Measurements from ENCODE around the gene VPS26A. TPM values are rescaled to one million over a fixed set of nuclear protein-coding genes. Genes with fewer than 3 reads are reported as not detected.

VPS26A gene
- total RNA-seq, 1 experiment from 2014 or later: 37.4 TPM

DNA sequence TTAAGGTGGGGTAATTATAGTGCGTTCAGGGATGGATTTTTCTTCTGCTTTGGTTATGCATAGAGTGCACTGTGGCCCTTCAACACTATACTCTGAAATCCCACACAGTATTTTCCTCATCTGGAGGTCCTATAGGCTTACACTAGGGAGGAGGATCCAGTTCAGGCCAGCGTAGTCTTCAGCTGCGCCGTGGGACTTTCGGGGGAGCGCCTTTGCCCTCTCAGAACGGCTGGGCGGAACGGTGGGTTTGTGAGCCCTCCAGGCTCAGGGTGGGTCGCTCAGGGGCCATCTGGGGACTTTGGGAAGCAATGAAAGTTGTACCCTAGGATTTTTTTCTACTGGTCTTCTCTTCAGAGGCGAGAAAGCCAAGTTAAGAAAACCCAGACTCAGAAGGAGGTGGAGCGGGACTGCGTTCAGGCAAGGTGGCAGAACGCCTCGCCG lies 652 bp upstream of the VPS26A start (continued):
- TF ChIP-seq, protein P1, sequence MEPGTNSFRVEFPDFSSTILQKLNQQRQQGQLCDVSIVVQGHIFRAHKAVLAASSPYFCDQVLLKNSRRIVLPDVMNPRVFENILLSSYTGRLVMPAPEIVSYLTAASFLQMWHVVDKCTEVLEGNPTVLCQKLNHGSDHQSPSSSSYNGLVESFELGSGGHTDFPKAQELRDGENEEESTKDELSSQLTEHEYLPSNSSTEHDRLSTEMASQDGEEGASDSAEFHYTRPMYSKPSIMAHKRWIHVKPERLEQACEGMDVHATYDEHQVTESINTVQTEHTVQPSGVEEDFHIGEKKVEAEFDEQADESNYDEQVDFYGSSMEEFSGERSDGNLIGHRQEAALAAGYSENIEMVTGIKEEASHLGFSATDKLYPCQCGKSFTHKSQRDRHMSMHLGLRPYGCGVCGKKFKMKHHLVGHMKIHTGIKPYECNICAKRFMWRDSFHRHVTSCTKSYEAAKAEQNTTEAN (CRISPR knock-in tag; IDR thresholded peaks at IDR 0.05): no peak
- TF ChIP-seq OVOL2 (CRISPR knock-in tag; IDR thresholded peaks at IDR 0.05; ENCODE audit: borderline replicate concordance) (no peak), NFE2L1 (CRISPR knock-in tag; IDR thresholded peaks at IDR 0.05) (no peak), ESRRA (CRISPR knock-in tag; IDR thresholded peaks at IDR 0.05; ENCODE audit: borderline replicate concordance) (no peak)
- TF ChIP-seq, protein P2, sequence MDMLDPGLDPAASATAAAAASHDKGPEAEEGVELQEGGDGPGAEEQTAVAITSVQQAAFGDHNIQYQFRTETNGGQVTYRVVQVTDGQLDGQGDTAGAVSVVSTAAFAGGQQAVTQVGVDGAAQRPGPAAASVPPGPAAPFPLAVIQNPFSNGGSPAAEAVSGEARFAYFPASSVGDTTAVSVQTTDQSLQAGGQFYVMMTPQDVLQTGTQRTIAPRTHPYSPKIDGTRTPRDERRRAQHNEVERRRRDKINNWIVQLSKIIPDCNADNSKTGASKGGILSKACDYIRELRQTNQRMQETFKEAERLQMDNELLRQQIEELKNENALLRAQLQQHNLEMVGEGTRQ (CRISPR knock-in tag; IDR thresholded peaks at IDR 0.05): no peak

DNA sequence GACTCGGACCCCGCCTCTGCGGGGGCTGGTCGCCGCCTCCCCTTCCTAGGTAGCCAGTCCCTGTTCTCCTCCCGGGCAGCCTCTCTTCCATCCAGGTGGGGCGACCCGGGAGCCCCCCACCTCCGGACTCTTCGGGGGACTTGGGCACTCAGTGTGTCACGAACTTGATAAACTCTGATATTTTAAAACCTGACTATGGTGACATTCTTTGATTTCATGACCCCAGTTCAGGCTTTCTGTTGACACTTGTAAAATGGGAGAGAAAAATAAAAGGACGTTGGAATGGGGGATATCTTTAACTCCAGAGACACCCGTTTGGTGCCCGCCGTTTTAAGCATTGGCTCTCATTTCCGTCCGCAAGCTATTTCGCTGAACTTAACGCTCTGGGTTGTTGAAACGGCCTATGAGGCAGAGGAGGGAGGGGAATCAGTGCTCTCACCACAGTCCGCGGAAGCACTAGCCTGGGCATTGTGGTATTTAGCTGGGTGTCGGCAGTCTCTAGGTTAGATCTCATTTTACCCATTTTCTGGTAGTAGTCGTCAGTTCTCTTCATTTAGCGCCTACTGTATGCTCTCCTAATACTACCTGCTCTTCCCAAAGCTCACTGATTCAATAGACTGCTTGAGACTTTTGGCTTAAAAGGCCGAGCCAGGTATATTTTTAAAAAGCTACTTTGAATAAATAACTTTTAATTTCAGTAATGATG lies 738 bp downstream of the VPS26A start:
- no peaks in the 10 kb centered on the region for H3K27me3 Mint-ChIP-seq (ENCODE audit: low read depth)
- H3K4me3 Mint-ChIP-seq: peak overlapping the region; percentile 95
- ChIA-PET CTCF (interaction anchor here (0.6 kb wide), 3 partner anchors 17 to 32 kb away, joined by 3 read pairs; no protein-coding TSS in a partner anchor), POLR2A (no interaction called here)
- DNase-seq (ENCODE audit: low spot score): peak; percentile 28
- H3K4me1 Mint-ChIP-seq: peaks cover 19% of the 10 kb centered on the region
- no peaks in the 10 kb centered on the region for H3K36me3 Mint-ChIP-seq
- peak overlapping the region; percentile 94 for H3K27ac Mint-ChIP-seq
- no peak for TF ChIP-seq SMAD4 (CRISPR knock-in tag; IDR thresholded peaks at IDR 0.05)
- no peak for TF ChIP-seq KAT7 (CRISPR knock-in tag; IDR thresholded peaks at IDR 0.05; ENCODE audit: borderline replicate concordance)
- TF ChIP-seq, protein P3, sequence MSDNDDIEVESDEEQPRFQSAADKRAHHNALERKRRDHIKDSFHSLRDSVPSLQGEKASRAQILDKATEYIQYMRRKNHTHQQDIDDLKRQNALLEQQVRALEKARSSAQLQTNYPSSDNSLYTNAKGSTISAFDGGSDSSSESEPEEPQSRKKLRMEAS (CRISPR knock-in tag; IDR thresholded peaks at IDR 0.05): 0 out of 2 replicates have a peak, but pooled peaks have one; percentile 5
- TF ChIP-seq, protein P4, sequence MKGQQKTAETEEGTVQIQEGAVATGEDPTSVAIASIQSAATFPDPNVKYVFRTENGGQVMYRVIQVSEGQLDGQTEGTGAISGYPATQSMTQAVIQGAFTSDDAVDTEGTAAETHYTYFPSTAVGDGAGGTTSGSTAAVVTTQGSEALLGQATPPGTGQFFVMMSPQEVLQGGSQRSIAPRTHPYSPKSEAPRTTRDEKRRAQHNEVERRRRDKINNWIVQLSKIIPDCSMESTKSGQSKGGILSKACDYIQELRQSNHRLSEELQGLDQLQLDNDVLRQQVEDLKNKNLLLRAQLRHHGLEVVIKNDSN (CRISPR knock-in tag; IDR thresholded peaks at IDR 0.05): peak; percentile 13; the same call in 1 of the 2 replicates
- ATAC-seq: no peak
- H3K9me3 Mint-ChIP-seq: no peaks in the 10 kb centered on the region

DNA sequence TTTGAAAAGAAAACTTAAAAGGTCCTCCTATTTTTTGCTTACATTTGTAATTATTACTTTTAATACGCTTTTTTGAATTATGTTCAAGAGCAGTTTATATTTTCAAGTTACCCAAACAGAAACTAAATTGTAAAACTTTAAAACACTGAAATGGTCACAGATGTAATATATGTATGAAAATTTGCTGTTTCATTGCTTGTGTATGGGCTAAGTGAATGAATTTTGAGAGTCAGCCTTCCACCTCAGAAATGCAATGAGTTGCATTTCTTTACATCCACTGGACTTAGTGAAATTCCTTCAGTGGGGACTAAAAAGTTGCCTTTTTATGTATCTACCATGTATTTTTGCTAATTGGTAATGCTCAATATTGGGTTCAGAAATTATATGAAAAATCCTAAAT lies 1.6 kb downstream of the VPS26A start:
- Mint-ChIP-seq H3K4me3 (peak overlapping the region; percentile 95), H3K27ac (no peak overlapping the region), H3K9me3 (no peaks in the 10 kb centered on the region), H3K36me3 (no peaks in the 10 kb centered on the region), H3K4me1 (peaks cover 19% of the 10 kb centered on the region), H3K27me3 (ENCODE audit: low read depth) (no peaks in the 10 kb centered on the region)
- TF ChIP-seq, protein P5, sequence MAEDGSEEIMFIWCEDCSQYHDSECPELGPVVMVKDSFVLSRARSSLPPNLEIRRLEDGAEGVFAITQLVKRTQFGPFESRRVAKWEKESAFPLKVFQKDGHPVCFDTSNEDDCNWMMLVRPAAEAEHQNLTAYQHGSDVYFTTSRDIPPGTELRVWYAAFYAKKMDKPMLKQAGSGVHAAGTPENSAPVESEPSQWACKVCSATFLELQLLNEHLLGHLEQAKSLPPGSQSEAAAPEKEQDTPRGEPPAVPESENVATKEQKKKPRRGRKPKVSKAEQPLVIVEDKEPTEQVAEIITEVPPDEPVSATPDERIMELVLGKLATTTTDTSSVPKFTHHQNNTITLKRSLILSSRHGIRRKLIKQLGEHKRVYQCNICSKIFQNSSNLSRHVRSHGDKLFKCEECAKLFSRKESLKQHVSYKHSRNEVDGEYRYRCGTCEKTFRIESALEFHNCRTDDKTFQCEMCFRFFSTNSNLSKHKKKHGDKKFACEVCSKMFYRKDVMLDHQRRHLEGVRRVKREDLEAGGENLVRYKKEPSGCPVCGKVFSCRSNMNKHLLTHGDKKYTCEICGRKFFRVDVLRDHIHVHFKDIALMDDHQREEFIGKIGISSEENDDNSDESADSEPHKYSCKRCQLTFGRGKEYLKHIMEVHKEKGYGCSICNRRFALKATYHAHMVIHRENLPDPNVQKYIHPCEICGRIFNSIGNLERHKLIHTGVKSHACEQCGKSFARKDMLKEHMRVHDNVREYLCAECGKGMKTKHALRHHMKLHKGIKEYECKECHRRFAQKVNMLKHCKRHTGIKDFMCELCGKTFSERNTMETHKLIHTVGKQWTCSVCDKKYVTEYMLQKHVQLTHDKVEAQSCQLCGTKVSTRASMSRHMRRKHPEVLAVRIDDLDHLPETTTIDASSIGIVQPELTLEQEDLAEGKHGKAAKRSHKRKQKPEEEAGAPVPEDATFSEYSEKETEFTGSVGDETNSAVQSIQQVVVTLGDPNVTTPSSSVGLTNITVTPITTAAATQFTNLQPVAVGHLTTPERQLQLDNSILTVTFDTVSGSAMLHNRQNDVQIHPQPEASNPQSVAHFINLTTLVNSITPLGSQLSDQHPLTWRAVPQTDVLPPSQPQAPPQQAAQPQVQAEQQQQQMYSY (CRISPR knock-in tag; IDR thresholded peaks at IDR 0.05): no peak
- no peak for TF ChIP-seq TP53 (CRISPR knock-in tag; IDR thresholded peaks at IDR 0.05)
- DNase-seq (ENCODE audit: low spot score): no peak
- ATAC-seq: no peak
- CTCF ChIA-PET: interaction anchor here (0.6 kb wide), 1 partner anchor 32 kb away, joined by 3 read pairs; no protein-coding TSS in a partner anchor
- POLR2A ChIA-PET: no interaction called here

DNA sequence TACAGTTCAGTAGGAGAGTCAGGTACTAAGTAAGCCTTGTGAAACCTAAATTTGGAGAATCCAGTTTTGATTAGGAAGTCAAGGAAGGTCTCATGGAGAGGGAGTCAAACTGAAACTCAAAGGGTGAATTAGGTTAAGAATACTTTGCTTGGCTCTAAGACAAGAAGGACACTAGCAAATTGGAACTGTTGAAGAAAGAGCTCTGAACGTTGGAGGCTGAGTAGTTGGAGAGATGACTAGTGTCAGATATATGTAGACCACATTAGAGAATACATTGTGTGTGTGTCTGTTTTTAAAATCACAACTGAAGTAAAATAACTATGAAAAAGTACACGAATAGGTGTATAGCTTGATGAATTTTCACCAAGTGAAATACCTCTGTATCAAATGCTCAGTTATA lies 6.3 kb downstream of the VPS26A start:
- POLR2A ChIA-PET: no interaction called here
- CTCF ChIA-PET: no interaction called here
- TF ChIP-seq PRRX2 (CRISPR knock-in tag; IDR thresholded peaks at IDR 0.05): no peak
- TF ChIP-seq SMAD4 (CRISPR knock-in tag; IDR thresholded peaks at IDR 0.05): no peak
- no peak for TF ChIP-seq RELA (CRISPR knock-in tag; IDR thresholded peaks at IDR 0.05; ENCODE audit: borderline replicate concordance)
- no peak for TF ChIP-seq SMAD3 (CRISPR knock-in tag; IDR thresholded peaks at IDR 0.05; ENCODE audit: borderline replicate concordance)
- TF ChIP-seq TEAD1 (CRISPR knock-in tag; IDR thresholded peaks at IDR 0.05): no peak
- no peak for TF ChIP-seq ESRRA (CRISPR knock-in tag; IDR thresholded peaks at IDR 0.05; ENCODE audit: borderline replicate concordance)
- no peak for TF ChIP-seq JAZF1 (CRISPR knock-in tag; IDR thresholded peaks at IDR 0.05)
- no peak for TF ChIP-seq ZNF423 (CRISPR knock-in tag; IDR thresholded peaks at IDR 0.05)
- no peak for TF ChIP-seq ZBTB21 (CRISPR knock-in tag; IDR thresholded peaks at IDR 0.05; ENCODE audit: borderline replicate concordance)
- TF ChIP-seq, protein P6, sequence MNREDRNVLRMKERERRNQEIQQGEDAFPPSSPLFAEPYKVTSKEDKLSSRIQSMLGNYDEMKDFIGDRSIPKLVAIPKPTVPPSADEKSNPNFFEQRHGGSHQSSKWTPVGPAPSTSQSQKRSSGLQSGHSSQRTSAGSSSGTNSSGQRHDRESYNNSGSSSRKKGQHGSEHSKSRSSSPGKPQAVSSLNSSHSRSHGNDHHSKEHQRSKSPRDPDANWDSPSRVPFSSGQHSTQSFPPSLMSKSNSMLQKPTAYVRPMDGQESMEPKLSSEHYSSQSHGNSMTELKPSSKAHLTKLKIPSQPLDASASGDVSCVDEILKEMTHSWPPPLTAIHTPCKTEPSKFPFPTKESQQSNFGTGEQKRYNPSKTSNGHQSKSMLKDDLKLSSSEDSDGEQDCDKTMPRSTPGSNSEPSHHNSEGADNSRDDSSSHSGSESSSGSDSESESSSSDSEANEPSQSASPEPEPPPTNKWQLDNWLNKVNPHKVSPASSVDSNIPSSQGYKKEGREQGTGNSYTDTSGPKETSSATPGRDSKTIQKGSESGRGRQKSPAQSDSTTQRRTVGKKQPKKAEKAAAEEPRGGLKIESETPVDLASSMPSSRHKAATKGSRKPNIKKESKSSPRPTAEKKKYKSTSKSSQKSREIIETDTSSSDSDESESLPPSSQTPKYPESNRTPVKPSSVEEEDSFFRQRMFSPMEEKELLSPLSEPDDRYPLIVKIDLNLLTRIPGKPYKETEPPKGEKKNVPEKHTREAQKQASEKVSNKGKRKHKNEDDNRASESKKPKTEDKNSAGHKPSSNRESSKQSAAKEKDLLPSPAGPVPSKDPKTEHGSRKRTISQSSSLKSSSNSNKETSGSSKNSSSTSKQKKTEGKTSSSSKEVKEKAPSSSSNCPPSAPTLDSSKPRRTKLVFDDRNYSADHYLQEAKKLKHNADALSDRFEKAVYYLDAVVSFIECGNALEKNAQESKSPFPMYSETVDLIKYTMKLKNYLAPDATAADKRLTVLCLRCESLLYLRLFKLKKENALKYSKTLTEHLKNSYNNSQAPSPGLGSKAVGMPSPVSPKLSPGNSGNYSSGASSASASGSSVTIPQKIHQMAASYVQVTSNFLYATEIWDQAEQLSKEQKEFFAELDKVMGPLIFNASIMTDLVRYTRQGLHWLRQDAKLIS (CRISPR knock-in tag; IDR thresholded peaks at IDR 0.05; ENCODE audit: borderline replicate concordance): no peak

More for the DNA sequence above, 6.3 kb downstream of the VPS26A start:
- ATAC-seq: no peak
- Mint-ChIP-seq H3K9me3 (no peaks in the 10 kb centered on the region), H3K27me3 (ENCODE audit: low read depth) (no peaks in the 10 kb centered on the region), H3K4me3 (no peak overlapping the region), H3K36me3 (peaks cover 14% of the 10 kb centered on the region; the same call in 1 of the 2 replicates), H3K4me1 (peaks cover 8% of the 10 kb centered on the region), H3K27ac (peak overlapping the region; percentile 54; the same call in 1 of the 2 replicates)
- DNase-seq (ENCODE audit: low spot score): no peak
